Stromal cell of bone marrow (primary cell): ENCODE results near the gene CENPN.

Experiments used
- DNase-seq: peaks from one replicate; pipeline ENCODE4 v3.0.0-alpha.2; 2012; ENCODE audit warnings: low read depth

CENPN gene

GRCh38 chr16:81006813-81007695 is at the start of gene CENPN, which contains the start of gene CMC2:
TSS of gene CENPN (plus strand) at chr16:81007214. CDS start at chr16:81011940, 4,726 bp downstream.
TSS of gene CMC2 (minus strand) at chr16:81006885. CDS start at chr16:80997394, 9,491 bp downstream.
- peak; percentile 98 for DNase-seq

- no peak for DNase-seq
These were observed 48.7 kb upstream of the CENPN start for GRCh38 chr16:80958284-80958683.

- no peak for DNase-seq
These were observed 44.1 kb upstream of the CENPN start for GRCh38 chr16:80962879-80963278.

- no peak for DNase-seq
These were observed 42.7 kb upstream of the CENPN start for GRCh38 chr16:80964351-80964750.

- DNase-seq: no peak
These were observed 40.4 kb upstream of the CENPN start for GRCh38 chr16:80966617-80967016.

- no peak for DNase-seq
These were observed 38.5 kb upstream of the CENPN start for GRCh38 chr16:80968386-80969113.

- no peak for DNase-seq
These were observed 37.9 kb upstream of the CENPN start for GRCh38 chr16:80969114-80969484.

- DNase-seq: no peak
These were observed 35.2 kb upstream of the CENPN start for GRCh38 chr16:80971819-80972218.

GRCh38 chr16:80972611-80973010 is 34.4 kb upstream of the CENPN start:
- no peak for DNase-seq

- DNase-seq: no peak
These were observed 33.0 kb upstream of the CENPN start for GRCh38 chr16:80973991-80974390.

GRCh38 chr16:80974649-80975376 is 32.2 kb upstream of the CENPN start:
- no peak for DNase-seq

- no peak for DNase-seq
These were observed 30.1 kb upstream of the CENPN start for GRCh38 chr16:80976946-80977345.

- no peak for DNase-seq
These were observed 25.9 kb upstream of the CENPN start for GRCh38 chr16:80981103-80981502.

GRCh38 chr16:80982646-80983045 is 24.4 kb upstream of the CENPN start:
- DNase-seq: no peak

GRCh38 chr16:80984124-80984892 is 22.7 kb upstream of the CENPN start:
- DNase-seq: no peak

GRCh38 chr16:80985611-80986010 is 21.4 kb upstream of the CENPN start:
- no peak for DNase-seq

GRCh38 chr16:80986557-80986956 is 20.5 kb upstream of the CENPN start:
- no peak for DNase-seq

GRCh38 chr16:80988756-80989155 is 18.3 kb upstream of the CENPN start:
- no peak for DNase-seq

- no peak for DNase-seq
These were observed 17.2 kb upstream of the CENPN start for GRCh38 chr16:80989801-80990200.

- DNase-seq: no peak
These were observed 16.4 kb upstream of the CENPN start for GRCh38 chr16:80990577-80990976.

GRCh38 chr16:80990978-80991377 is 16.0 kb upstream of the CENPN start:
- no peak for DNase-seq
